Measurements from ENCODE around the gene FRMD7. TPM values are rescaled to one million over a fixed set of nuclear protein-coding genes. Genes with fewer than 3 reads are reported as not detected.
"Not testable (repeated sequence)": the region's sequence is repeated elsewhere in the genome, so short reads cannot be mapped to it uniquely, and the experiment has no call there.

FRMD7 gene
- total RNA-seq, 6 donors from 2014 or later = not detected

DNA sequence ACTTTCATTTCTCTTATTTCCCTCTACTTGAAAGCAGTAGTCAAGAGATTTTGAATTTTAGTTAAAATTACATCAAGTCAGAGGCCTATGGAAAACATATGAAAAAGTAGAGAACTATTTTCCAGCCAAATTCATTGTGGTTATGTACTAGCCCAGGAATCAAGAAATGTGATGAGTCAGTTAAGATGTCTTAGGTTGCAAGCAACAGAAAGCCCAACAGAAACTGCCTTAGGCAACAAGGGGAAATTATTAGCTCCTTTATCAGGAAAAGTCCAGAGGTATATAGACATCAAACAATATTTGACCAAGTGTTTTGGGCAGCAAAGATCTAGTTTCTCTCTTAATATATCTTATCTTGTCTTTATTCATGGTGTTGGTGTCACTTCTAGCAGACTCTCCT, 37.8 kb upstream of the FRMD7 start:
- Histone ChIP-seq H3K4me1 (no peaks in the 10 kb centered on the region), H3K27me3 (no peaks in the 10 kb centered on the region), H3K9me3 (peaks cover 0 to 6% (median 2%) of the 10 kb centered on the region in 4 donors), H3K27ac (no peak overlapping the region), H3K36me3 (no peaks in the 10 kb centered on the region), H3K4me3 (no peak overlapping the region)
- TF ChIP-seq POLR2AphosphoS5 (IDR thresholded peaks at IDR 0.05) = no peak
- no peak for DNase-seq
- no peak for ATAC-seq (ENCODE audit: low FRiP score in 2 of 2)

DNA sequence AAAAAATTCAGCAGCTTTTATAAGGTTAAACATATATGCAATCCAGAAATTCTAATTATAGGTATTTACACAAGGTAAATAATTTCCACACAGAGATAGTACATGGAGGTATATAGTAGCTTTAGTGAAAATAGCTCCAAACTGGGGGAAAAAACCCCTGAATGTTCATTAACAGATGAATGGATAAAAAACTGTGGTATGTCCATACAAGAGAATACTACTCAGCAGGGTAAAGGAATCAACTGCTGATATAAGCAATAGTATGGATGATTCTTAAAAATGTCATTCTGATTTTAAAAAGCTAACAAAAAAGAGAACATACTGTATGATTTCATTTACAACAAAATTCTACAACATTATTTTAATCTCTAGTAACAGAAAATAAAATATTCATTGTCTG, 37.2 kb upstream of the FRMD7 start:
- no peaks in the 10 kb centered on the region for H3K27me3 ChIP-seq
- no peak overlapping the region for H3K4me3 ChIP-seq
- H3K36me3 ChIP-seq = no peaks in the 10 kb centered on the region
- no peaks in the 10 kb centered on the region for H3K4me1 ChIP-seq
- peaks cover 0 to 6% (median 2%) of the 10 kb centered on the region in 4 donors for H3K9me3 ChIP-seq
- DNase-seq (no peak), ATAC-seq (ENCODE audit: low FRiP score in 2 of 2) (no peak)
- no peak overlapping the region for H3K27ac ChIP-seq
- TF ChIP-seq, protein P1, sequence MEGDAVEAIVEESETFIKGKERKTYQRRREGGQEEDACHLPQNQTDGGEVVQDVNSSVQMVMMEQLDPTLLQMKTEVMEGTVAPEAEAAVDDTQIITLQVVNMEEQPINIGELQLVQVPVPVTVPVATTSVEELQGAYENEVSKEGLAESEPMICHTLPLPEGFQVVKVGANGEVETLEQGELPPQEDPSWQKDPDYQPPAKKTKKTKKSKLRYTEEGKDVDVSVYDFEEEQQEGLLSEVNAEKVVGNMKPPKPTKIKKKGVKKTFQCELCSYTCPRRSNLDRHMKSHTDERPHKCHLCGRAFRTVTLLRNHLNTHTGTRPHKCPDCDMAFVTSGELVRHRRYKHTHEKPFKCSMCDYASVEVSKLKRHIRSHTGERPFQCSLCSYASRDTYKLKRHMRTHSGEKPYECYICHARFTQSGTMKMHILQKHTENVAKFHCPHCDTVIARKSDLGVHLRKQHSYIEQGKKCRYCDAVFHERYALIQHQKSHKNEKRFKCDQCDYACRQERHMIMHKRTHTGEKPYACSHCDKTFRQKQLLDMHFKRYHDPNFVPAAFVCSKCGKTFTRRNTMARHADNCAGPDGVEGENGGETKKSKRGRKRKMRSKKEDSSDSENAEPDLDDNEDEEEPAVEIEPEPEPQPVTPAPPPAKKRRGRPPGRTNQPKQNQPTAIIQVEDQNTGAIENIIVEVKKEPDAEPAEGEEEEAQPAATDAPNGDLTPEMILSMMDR (IDR thresholded peaks at IDR 0.05) = no peak
- TF ChIP-seq EP300 (IDR thresholded peaks at IDR 0.05) (no peak), POLR2AphosphoS5 (IDR thresholded peaks at IDR 0.05) (no peak), POLR2A (IDR thresholded peaks at IDR 0.05) (no peak)

DNA sequence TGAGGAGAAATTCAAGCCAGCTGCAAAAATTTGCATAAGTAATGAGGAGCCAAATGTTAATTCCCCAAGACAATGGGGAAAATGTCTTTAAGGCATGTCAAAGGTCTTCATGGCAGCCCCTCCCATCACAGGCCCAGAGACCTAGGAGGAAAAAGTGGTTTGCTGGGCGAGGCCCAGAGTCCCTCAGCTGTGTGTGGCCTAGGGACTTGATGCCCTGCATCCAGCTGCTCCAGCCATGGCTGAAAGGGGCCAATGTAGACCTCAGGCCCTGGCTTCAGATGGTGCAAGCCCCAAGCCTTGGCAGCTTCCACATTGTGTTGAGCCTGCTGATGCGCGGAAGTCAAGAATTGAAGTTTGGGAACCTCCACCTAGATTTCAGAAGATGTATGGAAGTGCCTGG, 35.3 kb upstream of the FRMD7 start:
- not testable (repeated sequence) for H3K4me3 ChIP-seq; H3K9me3 ChIP-seq; H3K4me1 ChIP-seq; ATAC-seq (ENCODE audit: low FRiP score in 2 of 2); H3K36me3 ChIP-seq; H3K27me3 ChIP-seq; H3K27ac ChIP-seq; DNase-seq
- WGBS, 2 donors = 82% methylated on average over 3 of the region's 3 CpGs; no CpG with 5 or more reads in 1 of the 2 donors

DNA sequence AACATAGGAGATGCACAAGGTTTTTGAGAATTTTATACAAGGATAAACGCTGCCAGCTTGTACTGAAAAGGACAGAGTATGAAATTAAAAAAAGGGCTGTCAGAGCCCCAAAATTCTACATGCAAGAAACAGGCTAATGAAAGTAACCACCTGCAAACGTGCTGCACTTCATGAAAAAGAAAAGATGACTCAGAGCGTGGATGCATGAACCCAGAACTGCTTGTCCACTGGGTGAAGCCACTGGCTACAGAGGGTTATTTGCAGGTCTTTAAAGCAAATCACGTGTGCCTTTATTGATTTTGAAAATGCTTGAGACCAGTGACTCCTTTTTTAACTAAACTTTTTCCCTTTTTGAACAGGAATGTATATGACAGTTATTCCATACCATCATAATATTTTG, 25.3 kb upstream of the FRMD7 start:
- ATAC-seq (ENCODE audit: low FRiP score in 2 of 2) = no peak
- H3K36me3 ChIP-seq = no peaks in the 10 kb centered on the region
- no peaks in the 10 kb centered on the region for H3K9me3 ChIP-seq
- no peak for DNase-seq
- no peak overlapping the region for H3K4me3 ChIP-seq
- no peaks in the 10 kb centered on the region for H3K4me1 ChIP-seq
- WGBS, 2 donors = 52 to 82% methylated on average over 4 of the region's 4 CpGs
- H3K27ac ChIP-seq = no peak overlapping the region
- no peaks in the 10 kb centered on the region for H3K27me3 ChIP-seq
- no peak for TF ChIP-seq EP300 (IDR thresholded peaks at IDR 0.05)
- TF ChIP-seq POLR2AphosphoS5 (IDR thresholded peaks at IDR 0.05) = no peak
- TF ChIP-seq, protein P1 (IDR thresholded peaks at IDR 0.05) = no peak
- TF ChIP-seq POLR2A (IDR thresholded peaks at IDR 0.05) = no peak

DNA sequence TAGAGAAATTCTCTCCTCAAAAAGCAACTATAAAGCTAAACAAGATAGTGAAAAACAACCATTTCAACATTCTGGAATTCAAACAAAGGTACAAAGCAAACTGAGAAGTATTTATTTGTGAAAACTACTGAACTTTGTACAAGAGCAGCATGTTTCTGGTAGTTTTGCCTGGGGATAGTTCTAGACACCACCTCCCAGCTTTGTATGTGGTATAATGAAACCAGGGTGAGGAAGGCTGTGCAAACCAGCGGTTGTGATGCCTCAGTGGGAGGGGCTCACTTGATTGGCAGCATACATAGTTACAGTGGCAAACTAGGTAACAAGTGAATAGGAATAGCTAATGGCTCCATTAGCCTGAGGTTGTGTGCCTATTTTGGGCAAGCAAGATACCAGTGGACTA, 18.6 kb upstream of the FRMD7 start:
- no peak for DNase-seq
- TF ChIP-seq EP300 (IDR thresholded peaks at IDR 0.05) = no peak
- TF ChIP-seq POLR2AphosphoS5 (IDR thresholded peaks at IDR 0.05) = no peak
- TF ChIP-seq, protein P1 (IDR thresholded peaks at IDR 0.05) = no peak
- no peak for TF ChIP-seq POLR2A (IDR thresholded peaks at IDR 0.05)
- 46 to 67% methylated on average over 1 of the region's 1 CpG for WGBS, 2 donors

DNA sequence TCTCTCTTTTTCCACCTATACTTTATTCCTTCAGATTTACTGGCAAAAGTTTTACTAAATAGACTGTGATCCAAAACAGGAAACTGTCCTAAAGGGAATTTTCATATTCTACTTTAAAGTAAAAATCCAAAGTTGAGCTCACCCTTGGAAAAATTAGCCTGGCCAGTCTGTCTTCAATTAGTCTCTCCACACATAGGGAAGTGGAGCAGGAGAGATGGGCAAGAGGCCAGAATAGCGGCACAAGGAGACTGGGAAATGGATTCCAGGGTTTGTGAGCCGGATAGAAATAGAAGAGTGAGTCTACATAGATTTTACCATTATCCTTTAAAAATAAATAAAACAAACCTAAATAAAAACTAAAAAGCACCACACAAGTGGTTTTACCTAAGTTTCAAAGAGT, 16.2 kb upstream of the FRMD7 start:
- ATAC-seq (ENCODE audit: low FRiP score in 2 of 2) (no peak), DNase-seq (no peak)
- H3K27me3 ChIP-seq = no peaks in the 10 kb centered on the region
- H3K27ac ChIP-seq = no peak overlapping the region
- TF ChIP-seq, protein P1 (IDR thresholded peaks at IDR 0.05) = no peak
- TF ChIP-seq POLR2A (IDR thresholded peaks at IDR 0.05) (no peak), POLR2AphosphoS5 (IDR thresholded peaks at IDR 0.05) (no peak), EP300 (IDR thresholded peaks at IDR 0.05) (no peak)
- 48 to 60% methylated on average over 2 of the region's 2 CpGs for WGBS, 2 donors
- H3K4me3 ChIP-seq = no peak overlapping the region
- H3K9me3 ChIP-seq = no peaks in the 10 kb centered on the region
- H3K4me1 ChIP-seq = no peaks in the 10 kb centered on the region
- H3K36me3 ChIP-seq = no peaks in the 10 kb centered on the region

More for the DNA sequence above, 18.6 kb upstream of the FRMD7 start:
- H3K36me3 ChIP-seq = no peaks in the 10 kb centered on the region
- no peaks in the 10 kb centered on the region for H3K9me3 ChIP-seq
- H3K27me3 ChIP-seq = no peaks in the 10 kb centered on the region
- no peak overlapping the region for H3K4me3 ChIP-seq
- no peak overlapping the region for H3K27ac ChIP-seq
- H3K4me1 ChIP-seq = no peaks in the 10 kb centered on the region
- no peak for ATAC-seq (ENCODE audit: low FRiP score in 2 of 2)

All from upper lobe of left lung (tissue), 6 donors.